ENCODE measurements around the gene TMPRSS13.

Gene TMPRSS13

GRCh38 chr11:117884994-117885393, 44.2 kb downstream of the TMPRSS13 start:
- DNase-seq: no peak

DNA sequence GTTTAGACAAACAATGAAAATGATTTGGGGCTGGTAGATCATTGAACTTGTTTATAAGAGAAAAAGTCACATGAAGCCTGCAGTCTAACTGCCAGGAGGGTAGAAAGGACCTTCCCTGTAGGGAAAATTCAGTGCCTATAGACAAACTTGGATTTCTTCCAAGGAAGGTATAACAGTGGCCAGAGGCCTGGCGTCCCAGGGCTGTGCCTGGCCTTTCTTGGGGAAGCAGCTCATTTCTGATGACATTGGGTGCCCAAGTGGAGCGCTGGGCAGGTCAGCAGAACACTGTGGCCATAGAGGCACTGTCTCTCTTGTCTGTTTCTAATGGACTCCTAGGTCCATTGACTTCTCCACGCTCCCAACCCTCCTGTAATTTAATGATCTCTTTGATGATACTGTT, 46.1 kb downstream of the TMPRSS13 start:
- no peak for DNase-seq

- no peak for DNase-seq
Measured at GRCh38 chr11:117882311-117882905, 46.8 kb downstream of the TMPRSS13 start.

DNA sequence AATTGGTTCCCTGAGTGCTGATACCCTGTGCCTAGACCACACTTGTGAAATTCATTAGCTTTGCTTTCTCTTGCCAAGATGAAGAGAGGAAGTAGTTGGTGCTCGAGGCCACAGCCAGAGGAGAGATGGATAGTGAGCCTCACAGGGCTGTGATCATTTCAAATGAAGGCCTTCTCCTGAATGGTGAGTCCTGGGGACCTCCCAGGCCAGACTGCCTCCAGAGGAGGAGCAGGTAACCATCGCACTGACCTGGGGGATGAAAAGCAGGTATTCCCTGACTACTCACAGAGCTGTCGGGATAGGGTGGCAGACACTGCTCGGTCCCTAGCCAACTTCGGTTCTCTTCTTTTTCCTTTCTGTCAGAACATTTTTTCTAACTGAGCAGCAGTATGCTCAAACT, 48.0 kb downstream of the TMPRSS13 start:
- DNase-seq: no peak

DNA sequence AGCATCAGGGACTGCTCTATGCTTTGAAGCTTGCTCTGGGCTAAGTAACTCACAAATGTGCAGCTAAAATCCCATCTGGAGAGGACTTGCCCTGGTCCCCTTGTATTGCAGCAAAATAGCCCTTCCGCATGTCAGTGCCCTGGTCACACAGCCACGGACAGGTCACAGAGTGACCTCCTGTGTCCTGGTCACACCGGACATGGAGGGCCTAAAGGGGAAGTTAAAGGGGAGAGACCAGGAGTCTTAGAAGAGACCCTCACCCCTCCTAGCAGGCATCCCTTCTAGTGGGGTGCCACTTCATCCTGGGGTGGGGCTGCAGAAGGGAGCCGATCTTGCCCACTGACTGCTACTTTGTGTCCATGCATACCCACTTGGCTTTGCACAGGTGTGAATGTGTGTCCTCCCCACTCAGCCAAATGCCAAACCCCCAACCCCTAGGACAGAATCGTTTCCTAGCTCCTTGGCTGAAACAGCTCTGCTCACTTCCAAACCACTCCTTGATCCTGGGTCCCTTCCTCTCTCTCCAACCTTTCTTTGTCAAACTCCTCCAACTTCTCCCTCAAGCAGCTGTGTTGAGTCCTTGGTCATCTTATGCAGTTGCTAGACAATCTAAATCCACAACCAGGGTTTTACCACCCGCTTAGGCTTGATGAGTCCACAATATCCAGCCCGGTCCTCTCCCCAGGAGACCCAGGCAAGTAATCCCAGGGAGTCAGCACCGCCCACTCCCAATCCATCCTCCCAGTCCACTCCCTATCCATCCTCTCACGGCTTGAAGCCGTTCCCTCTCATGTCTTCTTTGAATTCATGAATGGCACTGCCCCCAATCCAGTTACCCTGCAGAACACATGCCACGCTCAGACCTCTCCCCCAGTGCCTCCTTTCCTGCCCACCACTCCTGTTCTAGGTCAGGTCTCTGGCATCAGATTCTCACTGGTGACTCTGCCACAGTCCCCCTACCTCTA, 49.4 kb downstream of the TMPRSS13 start:
- DNase-seq: no peak

- no peak for DNase-seq
Measured at GRCh38 chr11:117878939-117879475, 50.2 kb downstream of the TMPRSS13 start.

- DNase-seq: no peak
Measured at GRCh38 chr11:117878314-117878938, 50.8 kb downstream of the TMPRSS13 start.

GRCh38 chr11:117877120-117877784, 52.0 kb downstream of the TMPRSS13 start:
- no peak for DNase-seq

- DNase-seq: no peak
Measured at GRCh38 chr11:117876341-117877119, 52.7 kb downstream of the TMPRSS13 start, which contains the start of gene FXYD6. TSS of gene FXYD6 (minus strand) at chr11:117876658. CDS start at chr11:117842776, 33,882 bp downstream.

DNA sequence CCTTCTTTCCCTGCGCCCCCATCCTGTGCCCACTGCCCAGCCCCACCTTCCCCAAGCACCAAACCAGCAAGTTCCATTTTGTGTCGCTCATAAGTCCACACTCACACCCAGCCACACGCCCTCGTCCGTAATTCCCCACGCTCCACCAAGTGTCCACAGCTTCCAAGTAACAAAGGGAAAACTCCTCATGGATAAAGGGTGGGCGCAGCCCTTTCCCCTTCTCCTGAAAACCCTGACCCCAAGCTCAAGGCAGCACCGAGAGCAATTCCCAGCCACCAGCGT, 53.2 kb downstream of the TMPRSS13 start:
- DNase-seq: no peak

- DNase-seq: no peak
Measured at GRCh38 chr11:117875382-117876058, 53.7 kb downstream of the TMPRSS13 start.

DNA sequence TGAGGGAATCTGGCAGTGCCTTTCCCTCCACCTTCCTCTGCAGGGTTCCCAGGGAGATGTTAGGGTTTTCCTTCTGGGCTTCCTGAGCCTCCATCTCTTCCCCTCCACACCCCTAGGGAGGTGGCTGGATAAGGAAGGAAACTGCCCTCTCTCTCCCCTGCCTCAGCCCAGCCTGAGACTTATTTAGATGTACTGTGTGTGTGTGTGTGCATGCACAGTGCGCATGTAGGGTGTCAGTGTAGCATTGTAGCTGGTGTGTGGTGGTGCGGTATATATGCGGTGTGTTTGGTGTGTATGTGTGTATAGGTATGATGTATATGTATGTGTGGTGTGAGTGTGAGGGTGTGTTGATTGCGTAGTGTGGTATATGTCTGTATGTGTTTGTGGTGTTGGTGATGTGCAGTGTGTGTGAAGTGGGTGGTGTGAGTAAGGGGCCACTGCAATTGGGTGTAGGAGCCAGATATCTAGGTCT, 54.3 kb downstream of the TMPRSS13 start:
- no peak for DNase-seq

GRCh38 chr11:117874253-117874909, 54.8 kb downstream of the TMPRSS13 start:
- no peak for DNase-seq

DNA sequence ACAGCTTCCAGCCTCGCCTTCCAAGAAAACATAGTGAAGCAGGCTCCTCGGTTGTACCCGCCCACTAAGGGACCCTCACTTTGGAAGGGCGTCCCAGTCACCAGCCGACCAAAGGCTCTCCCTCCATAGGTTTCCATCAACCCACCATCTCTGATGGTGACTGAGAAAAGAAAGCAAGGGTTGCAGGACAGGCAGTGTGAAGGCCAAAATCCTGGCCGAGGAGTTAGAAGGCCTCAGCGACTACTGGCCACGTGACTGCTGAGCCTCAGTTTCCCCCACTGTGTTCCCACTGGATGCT, 55.4 kb downstream of the TMPRSS13 start:
- no peak for DNase-seq

- no peak for DNase-seq
Measured at GRCh38 chr11:117872975-117873827, 56.0 kb downstream of the TMPRSS13 start.

GRCh38 chr11:117872420-117872961, 56.7 kb downstream of the TMPRSS13 start:
- no peak for DNase-seq

DNA sequence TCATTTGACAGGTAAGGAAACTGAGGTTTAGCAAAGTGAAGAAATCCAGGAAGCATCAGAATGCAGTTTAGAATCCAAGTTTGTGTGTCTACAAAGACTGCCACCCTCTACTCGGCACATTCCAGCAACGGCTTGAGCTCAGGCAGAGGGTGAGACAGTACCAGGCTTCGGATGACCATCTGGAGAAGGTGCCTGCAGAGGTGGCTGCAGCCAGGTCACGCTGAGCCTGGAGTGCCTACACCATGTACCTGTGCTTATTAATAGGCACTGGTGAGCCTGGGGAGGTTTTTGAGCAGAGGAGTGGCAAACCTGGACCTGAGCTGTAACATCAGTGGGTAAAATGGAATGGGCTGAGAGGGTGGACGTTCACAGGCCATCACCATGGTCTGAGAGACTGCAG, 57.4 kb downstream of the TMPRSS13 start:
- DNase-seq: no peak

GRCh38 chr11:117871160-117871559, 58.0 kb downstream of the TMPRSS13 start:
- no peak for DNase-seq

GRCh38 chr11:117870103-117870952, 58.9 kb downstream of the TMPRSS13 start:
- DNase-seq: no peak
